ENCODE results near the gene SIPA1.

DNA sequence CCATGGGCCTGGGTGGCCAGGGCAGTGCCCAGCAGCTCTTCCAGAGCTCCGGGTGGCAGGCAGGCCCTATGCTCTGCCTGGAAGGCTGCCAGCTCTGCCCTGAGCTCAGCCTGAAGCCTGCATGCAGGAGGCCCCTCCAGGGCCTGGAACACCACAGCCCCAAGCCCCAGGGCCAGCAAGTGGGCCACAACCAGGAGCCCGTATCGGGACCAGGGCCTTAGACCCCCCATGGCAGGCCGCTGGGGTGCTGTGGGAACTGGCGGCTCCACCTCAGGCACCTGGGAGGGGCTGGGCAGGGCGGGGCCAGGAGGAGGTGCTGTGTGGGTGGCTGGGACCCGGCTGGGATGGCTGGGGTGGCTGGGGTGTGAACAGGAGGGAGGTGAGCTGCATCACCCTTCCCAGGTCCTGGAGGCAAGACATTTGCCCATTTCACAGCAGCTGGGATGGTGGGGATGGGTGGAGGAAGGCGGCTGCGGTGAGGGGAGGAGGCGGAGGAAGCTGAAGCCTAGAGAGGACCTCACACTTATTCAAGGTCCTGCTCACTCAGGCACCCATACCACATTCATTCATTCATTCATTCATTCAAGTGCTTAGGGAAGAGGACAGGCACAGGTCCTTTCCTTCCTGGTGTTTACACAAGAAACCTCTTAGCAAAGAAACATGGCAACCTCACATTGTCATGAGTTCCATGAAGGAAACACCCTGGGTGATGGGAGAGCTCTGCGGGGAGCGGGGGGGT is 42.2 kb upstream of the SIPA1 start, which contains the start of gene KCNK7:
- TF ChIP-seq, protein P1, sequence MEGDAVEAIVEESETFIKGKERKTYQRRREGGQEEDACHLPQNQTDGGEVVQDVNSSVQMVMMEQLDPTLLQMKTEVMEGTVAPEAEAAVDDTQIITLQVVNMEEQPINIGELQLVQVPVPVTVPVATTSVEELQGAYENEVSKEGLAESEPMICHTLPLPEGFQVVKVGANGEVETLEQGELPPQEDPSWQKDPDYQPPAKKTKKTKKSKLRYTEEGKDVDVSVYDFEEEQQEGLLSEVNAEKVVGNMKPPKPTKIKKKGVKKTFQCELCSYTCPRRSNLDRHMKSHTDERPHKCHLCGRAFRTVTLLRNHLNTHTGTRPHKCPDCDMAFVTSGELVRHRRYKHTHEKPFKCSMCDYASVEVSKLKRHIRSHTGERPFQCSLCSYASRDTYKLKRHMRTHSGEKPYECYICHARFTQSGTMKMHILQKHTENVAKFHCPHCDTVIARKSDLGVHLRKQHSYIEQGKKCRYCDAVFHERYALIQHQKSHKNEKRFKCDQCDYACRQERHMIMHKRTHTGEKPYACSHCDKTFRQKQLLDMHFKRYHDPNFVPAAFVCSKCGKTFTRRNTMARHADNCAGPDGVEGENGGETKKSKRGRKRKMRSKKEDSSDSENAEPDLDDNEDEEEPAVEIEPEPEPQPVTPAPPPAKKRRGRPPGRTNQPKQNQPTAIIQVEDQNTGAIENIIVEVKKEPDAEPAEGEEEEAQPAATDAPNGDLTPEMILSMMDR (IDR thresholded peaks at IDR 0.05) = no peak
- TF ChIP-seq POLR2A (IDR thresholded peaks at IDR 0.05) = no peak

All from Peyer's patch (tissue), 4 donors.